H9 (cell line): ENCODE data around the gene ACVR1B. TPM values are rescaled to one million over a fixed set of nuclear protein-coding genes. Genes with fewer than 3 reads are reported as not detected.

ENCODE experiments used
- DNase-seq: peaks from one replicate; pipeline ENCODE4 v3.0.0-alpha.2; 2017
- H2AFZ ChIP-seq: one replicate; pipeline ENCODE4 v1.6.1; 2013; ENCODE audit warnings: mild to moderate bottlenecking, low read length, control low read depth, moderate library complexity
- H2AK5ac ChIP-seq: 2 replicates; pipeline ENCODE4 v1.6.1; 2013; ENCODE audit warnings: low read length, control low read depth, mixed read lengths; ENCODE audit not compliant: insufficient read length
- H2BK120ac ChIP-seq: one replicate; pipeline ENCODE4 v1.6.1; 2013; ENCODE audit warnings: low read depth, mild to moderate bottlenecking, low read length, control low read depth, inconsistent platforms; ENCODE audit not compliant: poor library complexity, severe bottlenecking
- H2BK12ac ChIP-seq: 2 replicates; pipeline ENCODE4 v1.6.1; 2013; ENCODE audit warnings: low read length, control low read depth, mixed read lengths, low read depth; ENCODE audit not compliant: insufficient read length
- H2BK15ac ChIP-seq: 2 replicates; pipeline ENCODE4 v1.6.1; 2013; ENCODE audit warnings: low read depth, low read length, control low read depth
- H2BK20ac ChIP-seq: one replicate; pipeline ENCODE4 v1.6.1; 2013; ENCODE audit warnings: low read depth, mild to moderate bottlenecking, low read length, control low read depth, inconsistent platforms; ENCODE audit not compliant: poor library complexity, severe bottlenecking
- H2BK5ac ChIP-seq: 2 replicates; pipeline ENCODE4 v1.6.1; 2013; ENCODE audit warnings: low read length, control low read depth, mixed read lengths; ENCODE audit not compliant: insufficient read length
- H3K14ac ChIP-seq: 2 replicates; pipeline ENCODE4 v1.6.1; 2013; ENCODE audit warnings: low read length, control low read depth; ENCODE audit not compliant: insufficient read depth
- H3K18ac ChIP-seq: 2 replicates; pipeline ENCODE4 v1.6.1; 2013; ENCODE audit warnings: low read depth, mild to moderate bottlenecking, mixed read lengths, low read length, control low read depth; ENCODE audit not compliant: insufficient read length
- H3K23ac ChIP-seq: 2 replicates; pipeline ENCODE4 v1.6.1; 2013; ENCODE audit warnings: low read length, control low read depth, mixed read lengths, low read depth; ENCODE audit not compliant: insufficient read length
- H3K23me2 ChIP-seq: 2 replicates; pipeline ENCODE4 v1.6.1; 2013; ENCODE audit warnings: low read depth, mild to moderate bottlenecking, mixed read lengths, low read length, control low read depth; ENCODE audit not compliant: insufficient read length, poor library complexity, severe bottlenecking
- H3K27ac ChIP-seq: 2 replicates; pipeline ENCODE4 v1.5.1; 2013; ENCODE audit warnings: low read length, control low read depth, mixed read lengths, low read depth; ENCODE audit not compliant: insufficient read length
- H3K27me3 ChIP-seq: 2 replicates; pipeline ENCODE4 v1.6.1; 2013; ENCODE audit warnings: low read length, control low read depth, inconsistent platforms; ENCODE audit not compliant: insufficient read depth
- H3K4ac ChIP-seq: 2 replicates; pipeline ENCODE4 v1.6.1; 2013; ENCODE audit warnings: low read depth, mild to moderate bottlenecking, control low read depth, inconsistent platforms, low read length, moderate library complexity
- H3K4me1 ChIP-seq: 2 replicates; pipeline ENCODE4 v1.6.1; 2013; ENCODE audit warnings: low read length, control low read depth, inconsistent platforms; ENCODE audit not compliant: insufficient read depth
- H3K4me2 ChIP-seq: 2 replicates; pipeline ENCODE4 v1.6.1; 2013; ENCODE audit warnings: low read length, control low read depth, mixed read lengths; ENCODE audit not compliant: insufficient read length, insufficient read depth
- H3K56ac ChIP-seq: 2 replicates; pipeline ENCODE4 v1.6.1; 2013; ENCODE audit warnings: low read depth, mild to moderate bottlenecking, mixed read lengths, low read length, control low read depth; ENCODE audit not compliant: insufficient read length
- H3K79me1 ChIP-seq: 2 replicates; pipeline ENCODE4 v1.6.1; 2013; ENCODE audit warnings: low read depth, mild to moderate bottlenecking, moderate library complexity, low read length, control low read depth, inconsistent platforms; ENCODE audit not compliant: insufficient read depth, poor library complexity, severe bottlenecking
- H3K79me2 ChIP-seq: 2 replicates; pipeline ENCODE4 v1.6.1; 2013; ENCODE audit warnings: low read length, control low read depth, inconsistent platforms; ENCODE audit not compliant: insufficient read depth
- H3K9ac ChIP-seq: 2 replicates; pipeline ENCODE4 v1.6.1; 2013; ENCODE audit warnings: low read length, control low read depth, mixed read lengths; ENCODE audit not compliant: insufficient read length; ENCODE audit errors: extremely low read depth
- H3K9me3 ChIP-seq: one replicate; pipeline ENCODE4 v1.6.1; 2013; ENCODE audit warnings: low read depth, low read length, inconsistent platforms; ENCODE audit not compliant: control insufficient read depth
- H3T11ph ChIP-seq: one replicate; pipeline ENCODE4 v1.6.1; 2013; ENCODE audit warnings: mild to moderate bottlenecking, low read length, control low read depth, inconsistent platforms
- H4K20me1 ChIP-seq: one replicate; pipeline ENCODE4 v1.6.1; 2013; ENCODE audit not compliant: control insufficient read depth, insufficient read length, insufficient read depth
- H4K5ac ChIP-seq: 2 replicates; pipeline ENCODE4 v1.6.1; 2013; ENCODE audit warnings: low read depth, mild to moderate bottlenecking, mixed read lengths, low read length, control low read depth; ENCODE audit not compliant: insufficient read length
- H4K8ac ChIP-seq: replicated peaks from 2 replicates; pipeline ENCODE4 v1.6.1; 2013; ENCODE audit warnings: low read length, control low read depth, mixed read lengths, low read depth; ENCODE audit not compliant: insufficient read length
- H4K91ac ChIP-seq: 2 replicates; pipeline ENCODE4 v1.6.1; 2013; ENCODE audit warnings: low read depth, mild to moderate bottlenecking, moderate library complexity, mixed read lengths, low read length, control low read depth; ENCODE audit not compliant: insufficient read length
- H3K27ac Mint-ChIP-seq, 3 experiments: 2 replicates in 2 of 3; 3 replicates in 1 of 3; pipeline ENCODE4 v1.8.0; 2020 to 2021; ENCODE audit warnings: mixed read lengths in 3 of 3, mild to moderate bottlenecking in 1 of 3, moderate library complexity in 1 of 3
- H3K27me3 Mint-ChIP-seq: 2 replicates; pipeline ENCODE4 v1.8.0; 2021; ENCODE audit warnings: low read depth, mild to moderate bottlenecking, moderate library complexity, mixed read lengths
- H3K36me3 Mint-ChIP-seq, 3 experiments: 2 replicates in 2 of 3; 3 replicates in 1 of 3; pipeline ENCODE4 v1.8.0; 2020 to 2021; ENCODE audit warnings: low read depth in 3 of 3, mixed read lengths in 3 of 3; ENCODE audit not compliant: insufficient read depth in 1 of 3
- H3K4me1 Mint-ChIP-seq, 2 experiments: 2 replicates each; pipeline ENCODE4 v1.8.0; 2020; ENCODE audit warnings: mixed read lengths in 2 of 2
- H3K4me3 Mint-ChIP-seq, 2 experiments: 2 replicates in 1 of 2; 3 replicates in 1 of 2; pipeline ENCODE4 v1.8.0; 2020 to 2021; ENCODE audit warnings: mild to moderate bottlenecking in 2 of 2, mixed read lengths in 2 of 2, moderate library complexity in 1 of 2
- H3K9me3 Mint-ChIP-seq, 2 experiments: 2 replicates in 1 of 2; 3 replicates in 1 of 2; pipeline ENCODE4 v1.8.0; 2020; ENCODE audit warnings: mild to moderate bottlenecking in 2 of 2, mixed read lengths in 2 of 2, moderate library complexity in 1 of 2
- WGBS: extraction: QIAGEN DNeasy Blood & Tissue Kit; methylation state at CpG from one replicate; pipeline ENCODE4 v1.1.7; 2013; ENCODE audit warnings: missing lambda C conversion rate, low lambda C conversion rate, mixed read lengths; ENCODE audit not compliant: insufficient read length; ENCODE audit errors: extremely low coverage; 5-methylcytosine and 5-hydroxymethylcytosine counted together
- total RNA-seq: library from RNA; stranded (reverse); gene quantifications from 2 replicates; pipeline ENCODE4 v1.2.1, GENCODE V29; 2021
- TF ChIP-seq, protein P1 (sequence below): fragments of 200-600 bp; sonication (generic); conservative IDR thresholded peaks from 3 replicates; pipeline ENCODE4 v1.8.0; 2021; ENCODE audit warnings: antibody characterized with exemption, mild to moderate bottlenecking

The ACVR1B gene
- total RNA-seq, 1 experiment from 2014 or later = 16.3 TPM

DNA sequence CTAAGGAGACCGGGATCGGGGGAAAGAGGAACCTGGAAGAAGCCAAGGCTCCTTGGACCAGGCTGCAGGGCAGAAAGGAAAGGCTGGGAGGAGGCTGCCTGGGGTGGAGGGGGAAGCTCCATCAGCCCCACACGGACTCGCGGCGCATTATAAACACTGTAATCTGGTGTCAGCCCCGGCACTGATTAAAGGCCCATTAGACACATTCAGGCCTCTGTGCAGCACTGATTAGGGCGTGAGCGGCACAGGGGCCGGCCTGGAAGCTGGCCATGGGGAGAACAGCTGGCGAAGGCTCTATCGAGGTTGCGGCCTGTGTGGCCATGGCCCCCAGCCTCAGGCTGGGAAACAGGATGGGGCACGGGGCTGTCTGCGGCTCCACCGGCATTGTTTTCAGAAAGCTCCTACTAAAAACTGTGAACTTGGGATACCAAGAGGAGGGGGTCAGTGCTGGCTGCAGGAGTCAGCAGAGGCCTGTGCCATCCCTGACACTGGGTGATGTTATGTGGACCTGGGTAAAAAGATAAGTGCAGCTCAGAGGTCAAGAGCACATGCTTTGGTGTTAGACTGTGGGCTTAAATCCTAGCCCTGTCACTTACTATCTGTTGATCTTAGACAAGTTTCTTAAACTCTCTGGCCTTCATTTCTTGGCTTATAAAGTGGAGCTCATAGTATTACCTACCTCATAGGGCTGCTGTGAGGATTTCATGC, 33.6 kb upstream of the ACVR1B start:
- H2BK12ac ChIP-seq = no peak overlapping the region
- H3K4me1 ChIP-seq = no peaks in the 10 kb centered on the region; the same call in 1 of the 2 replicates
- no peak overlapping the region for H2BK15ac ChIP-seq
- H4K5ac ChIP-seq = no peak overlapping the region
- H3K9me3 ChIP-seq = no peaks in the 10 kb centered on the region
- H3K27me3 ChIP-seq = no peaks in the 10 kb centered on the region
- no peak overlapping the region for H2AFZ ChIP-seq
- no peak overlapping the region for H4K91ac ChIP-seq
- no peak overlapping the region for H2BK120ac ChIP-seq
- H3K56ac ChIP-seq = no peak overlapping the region
- no peak overlapping the region; the same call in 1 of the 2 replicates for H3K14ac ChIP-seq
- H3K27ac Mint-ChIP-seq = no peak overlapping the region
- no peak overlapping the region for H4K8ac ChIP-seq
- no peaks in the 10 kb centered on the region for H4K20me1 ChIP-seq
- no peak overlapping the region for H3K4ac ChIP-seq
- H2BK5ac ChIP-seq = no peak overlapping the region
- no peak overlapping the region for H3K4me2 ChIP-seq
- H3K36me3 Mint-ChIP-seq = no peaks in the 10 kb centered on the region
- no peak for DNase-seq
- H2BK20ac ChIP-seq = no peak overlapping the region
- no peaks in the 10 kb centered on the region for H3K23me2 ChIP-seq
- no CpG with 5 or more reads among the region's 16 CpGs for WGBS
- no peak overlapping the region for H3K23ac ChIP-seq
- TF ChIP-seq, protein P1, sequence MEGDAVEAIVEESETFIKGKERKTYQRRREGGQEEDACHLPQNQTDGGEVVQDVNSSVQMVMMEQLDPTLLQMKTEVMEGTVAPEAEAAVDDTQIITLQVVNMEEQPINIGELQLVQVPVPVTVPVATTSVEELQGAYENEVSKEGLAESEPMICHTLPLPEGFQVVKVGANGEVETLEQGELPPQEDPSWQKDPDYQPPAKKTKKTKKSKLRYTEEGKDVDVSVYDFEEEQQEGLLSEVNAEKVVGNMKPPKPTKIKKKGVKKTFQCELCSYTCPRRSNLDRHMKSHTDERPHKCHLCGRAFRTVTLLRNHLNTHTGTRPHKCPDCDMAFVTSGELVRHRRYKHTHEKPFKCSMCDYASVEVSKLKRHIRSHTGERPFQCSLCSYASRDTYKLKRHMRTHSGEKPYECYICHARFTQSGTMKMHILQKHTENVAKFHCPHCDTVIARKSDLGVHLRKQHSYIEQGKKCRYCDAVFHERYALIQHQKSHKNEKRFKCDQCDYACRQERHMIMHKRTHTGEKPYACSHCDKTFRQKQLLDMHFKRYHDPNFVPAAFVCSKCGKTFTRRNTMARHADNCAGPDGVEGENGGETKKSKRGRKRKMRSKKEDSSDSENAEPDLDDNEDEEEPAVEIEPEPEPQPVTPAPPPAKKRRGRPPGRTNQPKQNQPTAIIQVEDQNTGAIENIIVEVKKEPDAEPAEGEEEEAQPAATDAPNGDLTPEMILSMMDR = no peak
- no peak overlapping the region for H3K27ac ChIP-seq
- H3K4me3 Mint-ChIP-seq = no peak overlapping the region; a peak in 1 of 5 replicates
- H3K4me1 Mint-ChIP-seq = peaks cover 21 to 33% of the 10 kb centered on the region in 2 experiments
- no peak overlapping the region for H2AK5ac ChIP-seq
- no peaks in the 10 kb centered on the region for H3K79me2 ChIP-seq
- no peak overlapping the region for H3K18ac ChIP-seq
- H3K9ac ChIP-seq = no peak overlapping the region
- H3K27me3 Mint-ChIP-seq = peaks cover 15% of the 10 kb centered on the region
- H3K9me3 Mint-ChIP-seq = no peaks in the 10 kb centered on the region
- H3T11ph ChIP-seq = no peak overlapping the region
- no peaks in the 10 kb centered on the region for H3K79me1 ChIP-seq
